CD1c-positive myeloid dendritic cell (primary cell): ENCODE results near the gene PPP6R3.

ENCODE experiments used
- DNase-seq: peaks from one replicate; pipeline ENCODE4 v3.0.0-alpha.2; 2016; ENCODE audit errors: extremely low spot score

PPP6R3 gene

GRCh38 chr11:68560216-68560615 is 99.7 kb downstream of the PPP6R3 start:
- no peak for DNase-seq

- DNase-seq, result no peak
Measured at GRCh38 chr11:68563454-68563853, 102.9 kb downstream of the PPP6R3 start.

GRCh38 chr11:68564261-68564660 is 103.7 kb downstream of the PPP6R3 start:
- no peak for DNase-seq

GRCh38 chr11:68565768-68566167 is 105.2 kb downstream of the PPP6R3 start:
- no peak for DNase-seq

GRCh38 chr11:68567553-68567952 is 107.0 kb downstream of the PPP6R3 start:
- no peak for DNase-seq

GRCh38 chr11:68569357-68569756 is 108.8 kb downstream of the PPP6R3 start:
- DNase-seq, result no peak

- no peak for DNase-seq
Measured at GRCh38 chr11:68570691-68571090, 110.1 kb downstream of the PPP6R3 start.

- DNase-seq, result no peak
Measured at GRCh38 chr11:68574308-68574707, 113.8 kb downstream of the PPP6R3 start.

GRCh38 chr11:68575025-68575665 is 114.6 kb downstream of the PPP6R3 start:
- no peak for DNase-seq

GRCh38 chr11:68579455-68579854 is 118.9 kb downstream of the PPP6R3 start:
- no peak for DNase-seq

GRCh38 chr11:68581439-68581838 is 120.9 kb downstream of the PPP6R3 start:
- DNase-seq, result no peak

GRCh38 chr11:68581901-68582300 is 121.3 kb downstream of the PPP6R3 start:
- no peak for DNase-seq

GRCh38 chr11:68582416-68583040 is 122.0 kb downstream of the PPP6R3 start:
- no peak for DNase-seq

GRCh38 chr11:68583041-68583446 is 122.5 kb downstream of the PPP6R3 start:
- DNase-seq, result no peak

- DNase-seq, result peak; percentile 57
Measured at GRCh38 chr11:68584097-68584496, 123.5 kb downstream of the PPP6R3 start.

GRCh38 chr11:68584991-68585524 is 124.5 kb downstream of the PPP6R3 start:
- no peak for DNase-seq

- DNase-seq, result no peak
Measured at GRCh38 chr11:68589547-68590216, 129.1 kb downstream of the PPP6R3 start.

- no peak for DNase-seq
Measured at GRCh38 chr11:68591719-68592118, 131.2 kb downstream of the PPP6R3 start.

- no peak for DNase-seq
Measured at GRCh38 chr11:68593441-68593840, 132.9 kb downstream of the PPP6R3 start.

GRCh38 chr11:68594123-68594522 is 133.6 kb downstream of the PPP6R3 start:
- no peak for DNase-seq

GRCh38 chr11:68596231-68596630 is 135.7 kb downstream of the PPP6R3 start:
- no peak for DNase-seq

- DNase-seq, result no peak
Measured at GRCh38 chr11:68598816-68599653, 138.5 kb downstream of the PPP6R3 start.
